T-helper 2 cell treated with Interferon-gamma antibody and Interleukin-4, amounts not matched to agents 100 ng/mL and 5 ng/mL, for 36 hours (primary cell): ENCODE measurements around the gene ABCB7. TPM values are rescaled to one million over a fixed set of nuclear protein-coding genes. Genes with fewer than 3 reads are reported as not detected.
"Not testable (repeated sequence)": the region's sequence is repeated elsewhere in the genome, so short reads cannot be mapped to it uniquely, and the experiment has no call there.

ENCODE experiments used
- intact Hi-C: fragments of 100-400 bp; cut with micrococcal nuclease; formaldehyde crosslinking; loops from one replicate; pipeline ENCODE4 v1.15.1; 2023
- total RNA-seq: library from RNA; stranded (reverse); gene quantifications from 2 replicates; pipeline ENCODE4 v1.2.3, GENCODE V29; 2022

Gene ABCB7
- 26.7 and 28.4 TPM in 2 replicates for total RNA-seq

- intact Hi-C loops: loop anchor here (1.0 to 10.0 kb wide), 4 partner anchors 119 to 864 kb away; partner anchors contain the start of genes NEXMIF, RLIM and UPRT
Observed at GRCh38 chrX:75155827-75156525, at the start of gene ABCB7. Gene ABCB7 (minus strand): TSS chrX:75156283. CDS start chrX:75156272, 11 bp downstream.

- intact Hi-C loops: not testable (repeated sequence)
Observed at GRCh38 chrX:75188415-75189206, 32.5 kb upstream of the ABCB7 start.

GRCh38 chrX:75181721-75182120 lies 25.6 kb upstream of the ABCB7 start:
- intact Hi-C loops: no loop called here

GRCh38 chrX:75179536-75180293 lies 23.6 kb upstream of the ABCB7 start:
- intact Hi-C loops: not testable (repeated sequence)

GRCh38 chrX:75172257-75172890 lies 16.3 kb upstream of the ABCB7 start:
- intact Hi-C loops: not testable (repeated sequence)

GRCh38 chrX:75158054-75158453 lies 2.0 kb upstream of the ABCB7 start:
- intact Hi-C loops: loop anchor here (5.0 to 10.0 kb wide), 2 partner anchors 233 to 866 kb away; partner anchors contain the start of gene NEXMIF

- intact Hi-C loops: loop anchor here (1.0 to 10.0 kb wide), 4 partner anchors 118 to 864 kb away; partner anchors contain the start of genes NEXMIF, RLIM and UPRT
Observed at GRCh38 chrX:75156531-75156945, 455 bp upstream of the ABCB7 start.

- intact Hi-C loops: loop anchor here (5.0 to 10.0 kb wide), 2 partner anchors 231 to 863 kb away; partner anchors contain the start of gene NEXMIF
Observed at GRCh38 chrX:75155447-75155826, 646 bp downstream of the ABCB7 start.

- intact Hi-C loops: loop anchor here (5.0 to 10.0 kb wide), 2 partner anchors 230 to 863 kb away; partner anchors contain the start of gene NEXMIF
Observed at GRCh38 chrX:75154871-75155270, 1.2 kb downstream of the ABCB7 start.

- intact Hi-C loops: loop anchor here (10.0 kb wide), 1 partner anchor 227 kb away; the partner anchor contains the start of gene NEXMIF
Observed at GRCh38 chrX:75151827-75152592, 4.1 kb downstream of the ABCB7 start.

- intact Hi-C loops: loop anchor here (10.0 kb wide), 1 partner anchor 225 kb away; the partner anchor contains the start of gene NEXMIF
Observed at GRCh38 chrX:75149654-75150053, 6.4 kb downstream of the ABCB7 start.

- intact Hi-C loops: no loop called here
Observed at GRCh38 chrX:75132672-75133071, 23.4 kb downstream of the ABCB7 start.

GRCh38 chrX:75131973-75132627 lies 24.0 kb downstream of the ABCB7 start:
- intact Hi-C loops: no loop called here

GRCh38 chrX:75129069-75129468 lies 27.0 kb downstream of the ABCB7 start:
- intact Hi-C loops: not testable (repeated sequence)

GRCh38 chrX:75118296-75118695 lies 37.8 kb downstream of the ABCB7 start:
- intact Hi-C loops: no loop called here

GRCh38 chrX:75115707-75116413 lies 40.2 kb downstream of the ABCB7 start:
- intact Hi-C loops: no loop called here

- intact Hi-C loops: no loop called here
Observed at GRCh38 chrX:75114638-75115037, 41.4 kb downstream of the ABCB7 start.

- intact Hi-C loops: no loop called here
Observed at GRCh38 chrX:75113664-75114063, 42.4 kb downstream of the ABCB7 start.
